HG03095 (cell line): Measurements from ENCODE around the gene HEXA.

ENCODE experiments used
- ATAC-seq: cut with Tn5 transposase; IDR thresholded peaks from one replicate; pipeline ENCODE4 v1.9.1; 2021; ENCODE audit warnings: moderate library complexity; ENCODE audit not compliant: unreplicated experiment

HEXA gene

DNA sequence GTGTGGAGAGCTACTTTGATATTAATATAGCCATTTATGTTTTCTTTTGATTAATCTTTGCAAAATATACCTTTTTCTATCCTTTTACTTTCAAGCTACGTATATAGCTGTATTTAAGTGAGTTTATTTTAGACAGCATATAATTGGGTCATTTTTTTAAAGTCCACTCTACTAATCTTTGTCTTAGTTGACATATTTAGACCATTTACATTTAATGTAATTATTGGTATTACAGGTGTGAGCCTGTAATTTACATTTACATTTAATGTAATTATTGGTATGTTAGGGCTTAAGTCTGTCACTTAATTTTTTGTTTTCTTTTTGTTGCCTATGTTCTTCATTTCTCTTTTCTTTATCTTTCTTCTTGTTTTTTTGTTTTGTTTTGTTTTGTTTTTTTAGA lies 52.1 kb downstream of the HEXA start:
- ATAC-seq: no peak

DNA sequence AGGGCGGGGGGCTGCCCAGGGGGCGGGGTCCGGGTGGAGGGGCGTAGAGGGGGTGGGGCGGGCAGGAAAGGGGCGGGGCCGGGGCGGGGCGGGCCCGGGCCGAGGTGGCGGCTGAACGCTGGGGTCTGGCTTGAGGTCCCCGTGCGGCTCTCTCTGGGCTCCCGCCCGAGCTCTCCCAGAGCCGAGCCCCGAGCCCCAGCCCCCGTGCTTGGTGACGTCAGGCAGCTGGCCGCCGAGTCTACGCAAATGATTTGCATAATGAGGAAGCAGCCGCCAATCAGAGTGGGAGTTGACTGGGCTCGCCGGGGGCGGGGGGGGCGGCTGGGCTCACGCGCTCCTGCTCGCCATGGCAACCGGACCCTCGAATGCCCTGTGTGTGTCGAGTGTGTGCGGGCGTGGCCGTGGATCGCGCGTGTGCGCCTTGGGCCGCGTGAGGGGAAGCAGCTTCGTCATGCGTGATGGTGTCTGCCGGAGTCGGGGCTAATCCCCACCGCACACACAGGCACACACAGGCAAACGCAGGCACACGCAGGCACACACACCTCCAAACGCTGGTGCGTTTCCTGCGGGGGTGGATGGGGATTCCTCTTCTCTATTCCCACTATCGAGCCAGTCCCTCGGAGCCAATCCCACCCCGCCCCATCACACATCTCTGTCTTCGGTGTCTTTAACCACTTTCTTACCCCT lies 55.7 kb downstream of the HEXA start, which contains the start of gene CELF6:
CELF6 (minus strand) TSS at position 173 of the 687 bp plus-strand sequence. CDS start 283 bp downstream, outside the sequence.
- ATAC-seq: no peak

DNA sequence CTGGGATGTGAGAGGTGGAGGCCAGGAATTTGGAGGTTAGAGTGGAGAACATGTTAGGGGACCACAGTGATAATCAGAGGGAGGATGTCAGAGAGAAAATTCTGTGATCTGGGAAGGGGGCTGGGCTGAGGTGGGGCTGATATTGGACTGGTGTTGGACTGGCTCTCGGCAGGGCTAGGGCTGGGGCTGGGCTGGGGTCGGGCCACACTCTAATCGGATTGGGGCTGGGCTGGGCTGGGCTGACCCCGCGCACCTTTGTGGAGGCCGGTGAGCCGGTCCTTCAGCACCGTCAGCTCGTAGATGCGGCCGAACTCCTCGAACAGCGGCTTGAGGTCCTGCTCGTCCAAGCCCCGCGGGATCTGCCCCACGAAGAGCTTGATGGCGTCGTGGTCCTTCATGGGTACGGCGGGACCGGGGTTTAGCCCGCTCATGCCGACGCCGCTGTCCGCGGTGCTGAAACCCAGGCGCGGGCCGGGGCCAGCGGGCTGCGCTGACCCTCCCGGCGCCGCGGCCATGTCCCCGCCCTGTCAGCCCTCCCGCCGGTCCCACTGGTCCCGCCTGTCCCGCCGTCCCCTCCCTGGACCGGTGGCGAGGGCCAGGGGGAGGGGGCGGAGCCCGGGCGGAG lies 56.3 kb downstream of the HEXA start:
- ATAC-seq: no peak

- no peak for ATAC-seq
Measured at GRCh38 chr15:72318408-72318942, 57.3 kb downstream of the HEXA start.

- no peak for ATAC-seq
Measured at GRCh38 chr15:72315706-72316370, 60.0 kb downstream of the HEXA start.

- no peak for ATAC-seq
Measured at GRCh38 chr15:72313881-72314280, 61.9 kb downstream of the HEXA start.

DNA sequence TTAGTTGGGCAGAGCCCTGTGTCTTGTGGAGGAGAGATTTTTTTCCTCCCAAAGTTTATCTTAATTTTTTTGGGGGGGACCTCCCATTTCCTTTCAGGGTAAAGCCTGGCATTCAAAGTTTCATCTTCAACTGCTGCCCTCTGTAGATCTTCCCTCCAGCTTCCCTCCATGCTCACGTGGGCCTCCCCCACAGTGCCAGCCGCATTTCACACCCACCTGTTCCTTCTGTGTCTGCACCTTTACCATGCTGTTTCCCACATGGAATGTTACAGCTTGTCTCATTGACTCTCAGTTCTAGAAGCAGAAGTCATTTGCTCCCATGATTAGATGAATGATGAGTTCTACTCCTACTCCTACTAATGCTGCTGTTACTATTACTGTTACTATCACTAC lies 62.4 kb downstream of the HEXA start:
- no peak for ATAC-seq

DNA sequence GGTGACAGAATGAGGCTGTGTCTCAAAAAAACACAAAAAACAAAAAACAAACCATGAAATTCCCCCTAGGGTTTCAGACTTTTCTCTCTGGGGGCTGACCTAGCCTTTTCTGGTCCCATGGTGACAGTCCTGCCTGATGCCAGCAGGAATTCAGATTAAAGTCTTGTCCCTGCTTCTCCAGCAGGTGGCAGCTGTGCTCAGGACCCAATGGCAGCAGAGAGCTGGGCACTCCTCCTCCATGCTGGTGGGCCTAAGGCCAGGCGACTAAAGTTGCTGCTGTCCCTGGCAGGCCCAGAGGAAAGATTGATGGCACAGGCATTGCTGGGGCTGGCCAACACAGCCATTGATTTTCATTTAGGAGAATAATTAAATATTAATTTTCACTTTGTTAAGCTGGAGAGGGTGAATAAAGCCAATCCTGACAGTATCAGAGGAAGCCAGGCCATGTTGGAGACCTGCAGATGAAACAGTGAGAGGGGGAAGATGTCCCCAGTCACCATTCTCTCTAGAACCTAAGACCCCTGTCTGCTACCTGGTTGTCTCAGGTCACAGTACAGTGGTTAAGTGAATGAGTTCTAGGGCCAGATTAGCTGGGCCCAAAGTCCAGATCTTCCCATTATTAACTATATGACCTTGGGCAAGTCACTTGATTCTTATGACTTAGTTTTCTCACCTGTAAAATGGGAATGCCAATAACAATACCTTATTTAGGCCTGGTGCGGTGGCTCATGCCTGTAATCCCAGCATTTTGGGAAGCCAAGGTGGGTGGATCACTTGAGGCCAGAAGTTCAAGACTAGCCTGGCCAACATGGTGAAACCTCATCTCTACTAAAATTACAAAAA lies 63.0 kb downstream of the HEXA start:
- ATAC-seq: no peak

DNA sequence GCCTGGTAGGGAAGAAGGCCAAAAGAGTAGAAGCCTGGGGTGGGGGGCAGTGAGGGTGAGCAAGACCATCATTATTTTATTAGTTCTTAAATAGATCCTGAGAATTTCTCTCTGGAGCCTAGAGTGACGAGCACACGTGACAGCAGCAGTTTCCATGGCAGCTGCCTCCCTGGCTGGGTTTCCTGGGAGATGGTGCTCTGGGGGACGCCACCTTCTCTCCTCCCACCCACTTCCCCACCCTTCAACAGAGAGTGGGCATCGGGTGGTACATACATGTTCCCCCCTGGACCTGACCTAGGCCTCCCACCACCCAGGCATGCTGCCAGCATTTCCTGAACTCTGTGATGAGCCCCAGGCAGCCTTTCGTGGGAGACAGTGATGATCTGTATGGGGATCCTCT lies 68.8 kb downstream of the HEXA start:
- no peak for ATAC-seq

GRCh38 chr15:72306211-72306785 lies 69.5 kb downstream of the HEXA start:
- no peak for ATAC-seq

DNA sequence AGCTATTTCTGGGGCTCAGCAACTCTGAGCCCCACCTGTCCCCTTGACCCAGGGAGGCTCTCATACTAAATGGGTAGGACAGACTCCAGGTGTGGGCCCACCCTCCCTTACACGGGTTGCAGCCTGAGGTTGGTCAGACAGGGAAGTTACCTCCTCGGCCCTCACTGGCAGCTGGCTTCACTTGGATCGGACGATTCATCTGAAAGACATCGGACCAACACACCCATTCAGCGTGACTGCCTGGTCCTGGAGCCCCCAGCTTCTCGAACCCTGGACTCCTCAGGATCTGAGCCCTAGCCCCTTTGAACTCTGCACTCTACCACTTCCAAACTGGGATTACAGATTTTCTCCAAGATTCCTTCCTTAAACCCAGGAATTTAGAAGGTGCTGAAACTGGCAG lies 71.2 kb downstream of the HEXA start:
- ATAC-seq: no peak

GRCh38 chr15:72302955-72303354 lies 72.9 kb downstream of the HEXA start:
- ATAC-seq: no peak
